Activated CD8-positive, alpha-beta memory T cell treated with anti-CD3 and anti-CD28 coated beads, Interleukin-2, amount 50 U/mL, for 24 hours (primary cell): ENCODE results near the gene ITGB1.
"Not testable (repeated sequence)": the region's sequence is repeated elsewhere in the genome, so short reads cannot be mapped to it uniquely, and the experiment has no call there.

Experiments
- DNase-seq: peaks from one replicate; pipeline ENCODE4 v3.0.0-alpha.2; 2020; ENCODE audit errors: extremely low read depth

The ITGB1 gene

DNA sequence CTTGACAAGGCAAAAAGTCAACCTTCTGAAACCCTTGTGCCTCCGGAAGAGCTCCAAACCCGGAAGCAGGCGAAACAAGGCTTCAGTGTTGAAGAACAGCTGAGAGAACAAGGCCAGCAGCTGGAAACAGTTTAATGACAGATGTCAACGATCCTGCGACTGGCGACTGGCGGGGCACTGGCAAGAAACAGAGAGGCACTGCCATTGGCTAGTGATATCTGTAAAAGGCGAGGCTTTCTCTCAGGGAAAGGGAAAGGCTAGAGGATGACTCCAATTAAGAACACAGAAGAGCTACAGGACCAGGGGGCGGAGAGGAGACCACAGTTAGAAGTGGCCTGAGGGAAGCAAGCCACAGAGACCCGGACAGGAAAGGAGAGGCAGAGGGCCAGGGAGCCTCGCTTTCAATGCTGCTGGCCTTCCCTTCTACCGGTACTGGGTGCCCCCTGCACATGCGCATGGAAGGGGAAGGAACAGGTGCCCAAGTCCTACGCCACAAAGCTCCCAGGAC, 19.4 kb downstream of the ITGB1 start:
- no peak for DNase-seq

DNA sequence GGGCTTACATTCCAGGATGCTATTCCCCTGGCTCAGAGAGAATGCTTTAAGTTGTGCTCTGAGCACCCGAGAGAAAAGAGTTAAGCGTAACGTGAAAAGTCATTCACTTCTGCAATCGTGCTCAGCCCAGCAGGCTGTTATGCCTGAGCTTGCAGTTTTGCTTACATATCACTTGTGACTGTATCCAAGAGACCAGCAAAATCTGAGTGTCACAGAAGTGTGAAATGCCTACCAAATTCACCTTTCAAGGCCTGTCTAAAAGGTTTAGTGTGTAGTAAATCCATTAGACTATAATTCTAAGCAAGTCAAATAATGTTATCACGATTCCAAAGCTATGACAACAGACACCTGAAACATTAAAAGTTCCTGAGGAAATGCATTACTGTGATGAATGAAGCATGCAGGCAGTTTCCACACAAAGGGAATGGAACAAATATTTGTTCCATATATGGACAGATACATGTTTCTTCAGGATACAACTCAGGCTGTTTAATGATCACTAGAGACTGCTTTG, 20.1 kb downstream of the ITGB1 start:
- no peak for DNase-seq

DNA sequence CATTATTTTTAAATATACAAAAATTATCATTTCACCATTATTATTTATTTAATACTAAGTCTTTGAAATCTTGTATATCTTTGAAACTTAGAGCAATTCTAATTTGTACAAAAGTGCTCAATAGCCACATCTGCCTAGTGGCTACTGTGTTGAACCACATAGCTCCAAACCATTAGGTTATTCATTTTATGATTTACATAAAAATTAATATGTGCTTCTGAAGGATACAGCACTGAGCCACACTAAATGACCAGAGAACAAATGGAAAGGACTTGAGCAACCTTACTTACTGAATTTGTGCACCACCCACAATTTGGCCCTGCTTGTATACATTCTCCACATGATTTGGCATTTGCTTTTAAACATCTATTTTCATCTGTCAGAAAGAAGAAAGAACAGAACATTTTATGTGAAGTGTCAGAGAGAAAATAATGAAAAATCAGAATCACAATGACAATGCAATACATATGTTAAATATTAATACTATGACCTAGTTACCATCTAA, 25.8 kb downstream of the ITGB1 start:
- no peak for DNase-seq

DNA sequence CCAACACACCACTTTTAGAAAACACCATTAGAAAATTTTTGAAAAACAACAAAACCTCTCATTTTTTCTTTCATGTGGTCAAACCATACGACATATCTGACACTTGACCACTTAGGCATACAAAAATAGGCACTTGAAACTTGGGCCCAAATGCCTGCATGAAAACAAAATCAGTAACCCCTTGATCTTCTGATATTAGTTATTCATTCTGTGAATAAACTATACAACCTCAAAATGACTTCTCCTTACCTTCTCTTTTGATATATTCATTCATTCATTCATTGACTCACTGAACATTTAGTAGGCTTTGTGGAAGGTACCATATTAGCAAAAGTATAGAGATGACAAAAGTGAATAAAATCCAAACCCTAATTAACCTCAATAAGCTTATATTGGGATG, 26.4 kb downstream of the ITGB1 start:
- DNase-seq: no peak

DNA sequence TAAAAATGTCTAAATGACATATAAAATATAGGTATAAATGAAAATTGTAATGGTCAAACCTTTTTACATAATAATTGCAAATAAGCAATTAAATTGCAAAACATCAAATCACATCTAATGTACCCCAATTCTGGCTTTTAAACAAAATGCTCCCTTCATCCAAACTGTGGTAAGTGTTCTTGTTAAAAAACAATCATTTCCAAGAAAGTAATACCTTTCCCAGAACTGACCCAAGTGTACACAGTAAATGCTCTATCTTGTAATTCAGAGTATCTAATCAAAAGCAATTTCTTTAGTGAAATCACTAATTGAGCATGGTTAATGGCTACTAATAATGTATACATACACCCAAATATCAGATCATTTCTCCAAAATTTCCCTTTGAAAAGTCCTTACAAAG, 28.0 kb downstream of the ITGB1 start:
- no peak for DNase-seq

DNA sequence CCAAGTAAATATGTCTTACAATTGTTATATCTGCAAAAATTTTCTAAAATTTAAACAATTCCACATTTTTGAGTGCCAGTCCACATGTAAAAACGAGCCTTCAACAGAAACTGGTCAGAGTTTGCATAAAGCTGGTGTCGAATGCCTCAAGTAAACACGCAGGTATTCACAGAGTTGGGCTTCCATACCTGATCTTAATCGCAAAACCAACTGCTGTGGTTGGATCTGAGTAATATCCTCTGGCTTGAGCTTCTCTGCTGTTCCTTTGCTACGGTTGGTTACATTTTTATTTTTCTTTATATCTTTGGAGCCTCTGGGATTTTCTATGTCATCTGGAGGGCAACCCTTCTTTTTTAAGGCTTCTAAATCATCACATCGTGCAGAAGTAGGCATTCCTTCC, 28.4 kb downstream of the ITGB1 start:
- DNase-seq: no peak

DNA sequence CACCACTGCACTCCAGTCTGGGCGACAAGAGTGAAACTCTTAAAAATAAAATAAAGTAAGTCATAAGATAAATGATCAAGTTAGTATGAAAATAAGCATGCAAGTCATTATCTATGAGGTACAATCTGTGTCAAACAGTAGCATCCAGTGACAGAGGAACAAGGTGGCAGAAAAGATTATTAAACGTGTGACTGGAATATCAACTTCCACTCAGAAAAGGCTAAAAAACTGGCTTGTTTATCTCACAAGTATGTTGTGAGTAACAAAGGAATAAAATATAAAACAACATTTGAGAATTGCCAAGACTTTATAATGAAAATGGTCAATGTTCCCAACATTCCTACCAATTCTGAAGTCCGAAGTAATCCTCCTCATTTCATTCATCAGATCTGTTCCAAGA, 30.3 kb downstream of the ITGB1 start:
- DNase-seq: no peak

DNA sequence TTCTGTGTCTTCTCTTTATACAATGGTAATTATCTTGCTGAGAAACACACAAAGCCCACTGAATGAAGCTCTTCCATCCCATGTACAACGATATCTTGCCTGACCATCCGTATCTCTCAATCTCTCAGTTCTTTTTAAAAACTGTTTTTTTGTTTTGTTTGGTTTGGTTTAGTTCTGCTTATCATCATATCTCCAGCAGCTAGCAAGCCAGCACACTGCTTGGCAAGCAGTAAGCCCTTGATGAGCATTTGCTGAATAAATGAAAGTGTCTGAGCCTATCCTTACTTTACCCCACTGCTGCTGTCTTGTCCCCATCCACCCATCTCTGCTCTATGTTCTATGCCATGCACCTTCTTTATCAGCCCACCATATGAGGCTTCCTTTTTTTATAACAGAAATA, 34.2 kb downstream of the ITGB1 start:
- DNase-seq: no peak

DNA sequence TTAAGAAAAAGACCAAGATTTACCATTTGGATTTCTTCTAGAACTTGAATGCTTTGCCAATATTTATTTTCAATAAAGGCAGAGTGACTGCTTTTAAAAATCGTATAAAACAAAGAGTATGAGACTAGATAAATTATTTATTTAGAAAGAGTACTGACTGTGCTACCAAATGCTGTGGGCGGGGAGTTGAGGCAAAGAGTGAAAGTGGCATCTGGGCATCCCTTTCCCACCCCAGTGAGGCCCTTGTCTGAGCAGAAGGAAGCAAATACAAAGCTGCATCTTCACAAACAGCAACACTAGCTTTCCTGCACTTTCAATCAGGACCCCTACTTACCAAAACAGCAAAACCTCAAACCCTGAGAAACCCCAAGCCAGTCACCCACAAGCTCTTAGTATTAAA, 34.9 kb downstream of the ITGB1 start:
- no peak for DNase-seq

DNA sequence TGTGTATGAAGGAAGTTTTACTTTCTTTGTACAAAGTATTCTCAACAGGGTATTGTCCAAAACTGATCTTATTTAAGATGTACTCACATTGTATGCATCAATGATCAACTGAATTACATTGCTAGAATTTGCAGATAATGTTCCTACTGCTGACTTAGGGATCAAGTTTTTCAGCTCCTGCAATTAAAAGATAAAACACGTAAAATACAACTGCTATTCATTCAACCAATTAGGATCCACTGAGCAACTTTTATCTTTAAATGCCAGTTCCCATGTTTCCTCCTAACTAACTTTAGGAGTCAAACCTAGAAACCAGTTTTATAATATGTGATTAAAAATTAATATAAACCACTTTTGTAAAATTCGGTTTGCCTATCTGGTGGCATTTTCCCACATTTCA, 35.9 kb downstream of the ITGB1 start:
- DNase-seq: no peak

DNA sequence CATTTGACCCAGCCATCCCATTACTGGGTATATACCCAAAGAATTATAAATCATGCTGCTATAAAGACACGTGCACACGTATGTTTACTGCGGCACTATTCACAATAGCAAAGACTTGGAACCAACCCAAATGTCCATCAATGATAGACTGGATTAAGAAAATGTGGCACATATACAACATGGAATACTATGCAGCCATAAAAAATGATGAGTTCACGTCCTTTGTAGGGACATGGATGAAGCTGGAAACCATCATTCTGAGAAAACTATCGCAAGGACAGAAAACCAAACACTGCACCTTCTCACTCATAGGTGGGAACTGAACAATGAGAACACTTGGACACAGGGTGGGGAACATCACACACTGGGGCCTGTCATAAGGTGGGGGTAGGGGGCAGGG, 40.2 kb downstream of the ITGB1 start:
- not testable (repeated sequence) for DNase-seq

DNA sequence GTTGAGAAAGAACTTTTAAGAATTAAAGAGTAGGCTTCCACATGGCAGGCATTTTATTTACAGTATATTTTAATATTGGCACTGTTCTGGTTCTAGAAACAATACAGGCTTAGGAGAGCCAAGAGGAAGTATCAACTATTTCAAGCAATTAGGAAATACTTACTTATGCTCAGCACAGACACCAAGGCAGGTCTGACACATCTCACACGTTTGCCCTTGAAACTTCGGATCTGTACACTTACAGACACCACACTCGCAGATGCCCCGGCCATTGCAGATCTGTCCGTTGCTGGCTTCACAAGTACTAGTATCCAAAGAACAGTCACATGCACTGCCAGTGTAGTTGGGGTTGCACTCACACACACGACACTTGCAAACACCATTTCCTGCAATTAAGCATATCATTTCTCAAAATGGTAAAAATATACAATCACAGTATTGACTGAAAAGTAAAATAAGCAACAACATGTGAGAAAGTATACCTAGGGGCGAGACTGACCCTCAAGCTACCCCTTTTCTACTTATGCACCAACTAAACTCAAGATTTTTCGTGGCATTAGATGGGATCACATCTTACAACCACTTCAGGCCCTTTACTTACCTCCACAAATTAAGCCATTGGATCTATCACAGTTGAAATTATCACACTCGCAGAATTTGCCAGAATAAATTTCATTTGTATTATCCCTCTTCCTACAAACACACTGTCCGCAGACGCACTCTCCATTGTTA, 46.6 kb downstream of the ITGB1 start:
- no peak for DNase-seq

DNA sequence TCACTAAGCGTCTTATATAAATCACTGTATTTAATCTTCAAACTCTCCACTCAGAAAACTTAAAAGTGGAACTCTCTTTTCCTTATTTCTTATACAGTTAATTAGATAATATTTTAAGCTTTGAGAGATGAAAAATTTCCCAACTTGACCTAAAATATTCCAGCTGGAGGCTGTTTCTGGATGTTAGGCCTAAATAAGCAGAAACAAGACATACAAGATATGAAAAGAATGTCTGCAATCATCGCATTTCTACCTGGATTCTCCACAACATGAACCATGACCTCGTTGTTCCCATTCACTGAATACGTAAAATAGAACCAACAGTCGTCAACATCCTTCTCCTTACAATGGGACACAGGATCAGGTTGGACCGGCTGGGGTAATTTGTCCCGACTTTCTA, 48.1 kb downstream of the ITGB1 start:
- not testable (repeated sequence) for DNase-seq

DNA sequence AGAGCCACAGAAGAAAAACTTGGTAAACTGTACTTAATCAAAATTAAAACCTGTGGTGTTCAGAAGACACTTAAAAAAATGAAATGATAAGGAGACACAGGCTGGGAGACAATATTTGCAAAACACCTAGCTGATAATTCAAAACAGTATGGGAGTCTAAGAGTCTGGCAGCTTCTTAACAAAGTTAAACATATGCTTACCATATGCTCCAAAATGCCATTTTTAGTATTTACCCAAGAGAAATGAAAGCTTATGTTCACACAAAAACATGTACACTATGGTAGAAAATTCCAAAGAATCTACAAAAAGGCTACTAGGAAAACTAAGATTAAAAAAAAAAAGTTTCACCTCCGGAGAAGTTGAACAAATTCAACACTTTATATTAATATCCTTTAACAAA, 48.6 kb downstream of the ITGB1 start:
- no peak for DNase-seq

DNA sequence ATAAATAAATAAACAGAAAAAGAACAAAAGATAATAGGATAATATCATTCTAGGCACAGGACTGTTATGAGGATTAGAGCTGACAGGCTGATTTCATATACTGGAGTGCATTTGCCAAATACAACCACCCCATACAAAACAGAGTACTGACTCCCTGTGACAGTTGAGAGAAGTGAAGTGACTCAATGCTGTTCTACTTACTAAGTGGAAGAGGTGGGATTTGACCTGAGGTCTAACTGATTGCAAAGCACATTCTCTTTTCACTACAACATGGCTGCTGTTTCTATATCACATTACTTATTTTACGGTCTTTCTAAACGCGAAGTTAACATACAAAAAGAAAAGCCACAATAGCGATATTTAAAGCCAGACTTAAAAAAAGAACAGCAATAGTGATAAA, 51.4 kb downstream of the ITGB1 start:
- DNase-seq: no peak

DNA sequence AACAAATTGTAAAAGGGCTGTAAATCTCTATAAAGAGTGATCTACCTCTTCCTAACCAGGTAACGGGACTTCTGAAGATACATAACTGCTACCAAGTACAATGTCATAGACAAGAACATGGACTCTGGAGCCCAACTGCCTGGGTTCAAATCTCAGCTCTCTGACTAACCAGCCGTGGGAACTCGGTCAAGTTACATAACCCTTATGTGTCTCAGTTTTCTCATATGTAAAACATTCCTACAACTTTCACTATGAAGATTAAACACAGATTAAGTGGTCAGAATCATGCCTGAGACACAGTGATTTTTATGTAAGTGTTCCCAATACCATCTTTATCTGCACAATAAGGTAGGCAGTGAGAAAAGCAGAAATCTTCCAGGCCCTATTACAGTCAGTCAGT, 52.6 kb downstream of the ITGB1 start:
- DNase-seq: no peak

DNA sequence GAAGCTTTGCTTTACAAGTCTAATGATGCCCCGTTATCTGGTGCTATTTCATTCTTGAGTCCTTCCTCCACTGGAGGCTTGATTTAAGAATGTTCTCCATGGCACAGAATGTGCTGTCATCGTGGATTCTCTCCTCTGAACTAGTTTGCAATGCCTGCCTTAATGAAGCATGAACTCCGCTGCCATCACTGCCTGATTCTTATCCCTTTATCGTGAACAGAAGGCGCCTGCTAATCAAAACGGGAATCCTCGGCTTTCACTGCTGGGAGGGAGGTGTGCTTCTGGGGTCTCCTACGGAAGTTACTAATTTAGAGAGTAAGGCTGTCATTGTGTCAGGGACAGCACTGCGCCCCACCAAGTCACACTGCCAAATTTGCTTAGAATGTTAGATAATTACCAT, 56.2 kb downstream of the ITGB1 start:
- no peak for DNase-seq

DNA sequence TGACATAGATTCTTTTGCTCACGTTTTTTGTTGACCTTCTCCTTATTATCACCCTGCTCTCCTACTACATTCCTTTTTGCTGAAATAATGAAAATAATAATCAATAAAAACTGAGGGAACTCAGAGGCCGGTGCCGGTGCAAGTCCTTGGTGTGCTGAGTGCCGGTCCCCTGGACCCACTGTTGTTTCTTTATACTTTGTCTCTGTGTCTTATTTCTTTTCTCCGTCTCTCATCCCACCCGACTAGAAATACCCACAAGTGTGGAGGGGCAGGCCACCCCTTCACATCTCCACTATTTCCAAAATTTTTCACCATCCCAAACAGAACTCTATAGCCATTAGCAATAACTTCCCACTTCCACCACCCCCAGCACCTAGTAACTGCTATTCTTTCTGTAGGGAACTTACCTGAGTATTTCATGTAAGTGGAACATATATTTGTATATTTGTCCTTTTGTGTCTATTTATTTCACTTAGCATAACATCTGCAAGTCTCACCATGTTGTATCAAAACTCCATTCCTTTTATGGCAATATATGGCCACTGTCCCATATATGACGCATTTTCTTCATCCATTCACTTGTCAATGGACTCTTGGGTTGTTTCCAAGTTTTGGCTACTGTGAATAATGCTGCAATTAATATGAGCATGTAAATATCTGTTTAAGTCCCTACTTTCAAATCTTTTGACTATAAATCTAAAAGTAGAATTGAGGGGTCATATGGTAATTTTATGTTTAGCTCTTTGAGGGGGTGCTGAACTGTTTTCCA, 62.6 kb downstream of the ITGB1 start:
- DNase-seq: not testable (repeated sequence)

DNA sequence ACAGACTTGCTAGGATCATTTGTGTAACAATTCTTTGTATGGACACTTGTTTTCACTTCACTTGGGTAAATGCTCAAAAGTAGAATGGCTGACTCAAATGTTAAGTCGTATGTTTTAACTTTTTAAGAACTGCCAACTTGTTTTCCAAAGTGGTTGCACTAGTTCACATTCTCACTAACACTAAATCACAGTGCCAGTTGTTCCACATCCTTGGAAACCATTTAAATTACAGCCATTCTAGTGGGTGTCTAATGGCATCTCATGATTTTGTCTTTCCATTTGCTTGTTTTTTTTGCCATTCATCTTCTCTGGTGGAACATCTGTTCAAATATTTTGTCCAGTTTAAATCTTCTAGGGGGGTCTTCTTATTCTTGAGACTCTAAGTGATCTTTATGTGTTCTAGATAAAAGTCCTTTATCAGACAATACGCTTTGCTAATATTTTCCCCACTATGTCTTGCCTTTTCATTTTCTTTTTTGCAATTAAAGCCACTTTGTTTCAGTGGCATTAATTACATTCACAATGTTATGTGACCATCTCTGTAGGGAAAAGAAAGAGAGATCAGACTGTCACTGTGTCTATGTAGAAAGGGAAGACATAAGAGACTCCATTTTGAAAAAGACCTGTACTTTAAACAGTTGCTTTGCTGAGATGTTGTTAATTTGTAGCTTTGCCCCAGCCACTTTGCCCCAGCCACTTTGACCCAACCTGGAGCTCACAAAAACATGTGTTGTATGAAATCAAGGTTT, 63.9 kb downstream of the ITGB1 start:
- no peak for DNase-seq

DNA sequence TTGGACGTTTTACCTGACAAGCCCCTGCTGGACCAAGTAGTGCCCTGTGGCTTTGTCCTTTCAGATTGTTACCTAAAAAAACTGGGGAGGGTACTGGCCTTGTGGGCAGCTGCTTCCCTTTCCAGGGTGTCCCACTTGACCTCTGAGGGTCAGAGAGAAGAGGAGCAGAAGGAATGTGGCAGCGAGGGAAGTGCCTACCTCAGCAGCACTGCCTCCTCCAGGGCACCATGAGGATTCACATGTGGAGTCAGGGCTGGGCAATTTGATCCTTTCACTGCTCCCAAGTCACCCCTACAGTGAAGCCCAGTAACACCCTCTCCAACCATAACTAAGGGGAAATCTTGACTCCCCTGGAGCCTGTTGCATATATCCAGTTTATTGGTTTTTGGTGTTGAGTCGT, 64.6 kb downstream of the ITGB1 start:
- DNase-seq: no peak

DNA sequence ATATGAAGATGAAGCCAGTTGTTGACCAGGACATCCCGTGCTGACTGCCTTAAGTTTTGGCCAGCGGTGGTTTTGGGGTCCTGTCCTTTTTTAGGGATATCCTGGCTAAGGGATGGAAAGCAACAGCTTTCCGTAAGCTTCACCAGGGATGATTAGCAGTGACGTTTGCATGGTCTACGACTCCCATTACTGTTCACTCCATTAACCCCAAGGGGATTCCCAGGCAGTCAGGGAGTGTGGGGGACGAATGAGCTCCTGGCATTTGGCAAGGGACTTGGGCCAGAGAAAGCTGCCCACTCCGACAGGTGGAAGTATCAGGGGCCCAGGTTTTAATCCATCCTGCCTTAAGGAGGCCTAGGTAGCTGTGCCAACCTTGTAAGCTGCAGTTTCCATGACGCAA, 66.8 kb downstream of the ITGB1 start:
- no peak for DNase-seq

DNA sequence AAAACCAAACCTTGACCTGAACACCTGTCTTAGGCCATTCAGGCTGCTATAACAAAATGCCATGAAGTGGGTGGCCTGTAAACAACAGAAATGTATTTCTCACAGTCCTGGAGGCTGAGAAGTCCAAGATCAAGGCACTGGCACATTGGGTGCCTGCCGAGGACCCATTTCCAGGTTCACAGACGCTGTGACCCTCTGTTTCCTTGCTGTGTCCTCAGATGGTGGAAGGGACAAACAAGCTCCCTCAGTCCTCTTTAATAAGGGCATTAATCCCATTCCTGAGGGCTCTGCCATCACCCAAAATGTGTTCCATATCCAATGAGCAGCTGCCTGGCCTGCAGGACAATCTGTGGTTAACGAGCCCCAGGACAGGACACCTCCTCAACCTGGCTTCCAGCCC, 67.6 kb downstream of the ITGB1 start:
- no peak for DNase-seq
